ENCODE data around the gene QRICH2.

GRCh38 chr17:76309461-76309860, 1.4 kb upstream of the QRICH2 start:
- TF ChIP-seq CTCF (IDR thresholded peaks at IDR 0.05; ENCODE audit: insufficient read depth, low read length, poor library complexity, severe bottlenecking) (no peak), EZH2phosphoT487 (conservative IDR thresholded peaks at IDR 0.05; ENCODE audit: low read length) (no peak)
